Esophagus (tissue), 2 donors: ENCODE data around the gene DUOX2. TPM values are rescaled to one million over a fixed set of nuclear protein-coding genes. Genes with fewer than 3 reads are reported as not detected.

ENCODE experiments used
- H3K27ac ChIP-seq, 2 donors: one replicate each; pipeline ENCODE4 v1.5.1; 2013; ENCODE audit warnings: low read depth in 2 of 2, mild to moderate bottlenecking in 2 of 2, inconsistent platforms in 1 of 2, low read length in 1 of 2, moderate library complexity in 1 of 2
- H3K27me3 ChIP-seq, 2 donors: one replicate each; pipeline ENCODE4 v1.6.1; 2013; ENCODE audit warnings: low read length in 2 of 2, control low read depth in 1 of 2, mild to moderate bottlenecking in 1 of 2; ENCODE audit not compliant: insufficient read depth in 2 of 2, control insufficient read depth in 1 of 2
- H3K36me3 ChIP-seq, 2 donors: one replicate each; pipeline ENCODE4 v1.6.1; 2013; ENCODE audit warnings: low read length in 1 of 2; ENCODE audit not compliant: control insufficient read depth in 2 of 2, insufficient read depth in 2 of 2
- H3K4me1 ChIP-seq, 2 donors: one replicate each; pipeline ENCODE4 v1.6.1; 2013; ENCODE audit warnings: low read length in 1 of 2; ENCODE audit not compliant: control insufficient read depth in 2 of 2, insufficient read depth in 2 of 2
- H3K4me3 ChIP-seq, 2 donors: one replicate each; pipeline ENCODE4 v1.5.1; 2013; ENCODE audit warnings: low read length in 2 of 2, mild to moderate bottlenecking in 2 of 2, low read depth in 1 of 2, moderate library complexity in 1 of 2
- H3K9me3 ChIP-seq, 2 donors: one replicate each; pipeline ENCODE4 v1.6.1; 2013; ENCODE audit warnings: mild to moderate bottlenecking in 2 of 2, low read depth in 1 of 2, low read length in 1 of 2, moderate library complexity in 1 of 2; ENCODE audit not compliant: control insufficient read depth in 2 of 2, insufficient read depth in 1 of 2
- WGBS, 2 donors: extraction: QIAGEN DNeasy Blood & Tissue Kit; methylation state at CpG; one replicate each; pipeline ENCODE4 v1.1.7; 2013; 5-methylcytosine and 5-hydroxymethylcytosine counted together
- polyA plus RNA-seq, 2 donors: library from polyadenylated mRNA; stranded (reverse); fragments of 200-250 nt; gene quantifications; one replicate each; pipeline ENCODE4 v1.2.3, GENCODE V29; 2013
- donor health status: healthy with polysubstance abuse.
- donor health status: Bipolar disorder and iron deficiency.

The DUOX2 gene
- polyA plus RNA-seq, 2 donors = 15.8 to 26.3 TPM

DNA sequence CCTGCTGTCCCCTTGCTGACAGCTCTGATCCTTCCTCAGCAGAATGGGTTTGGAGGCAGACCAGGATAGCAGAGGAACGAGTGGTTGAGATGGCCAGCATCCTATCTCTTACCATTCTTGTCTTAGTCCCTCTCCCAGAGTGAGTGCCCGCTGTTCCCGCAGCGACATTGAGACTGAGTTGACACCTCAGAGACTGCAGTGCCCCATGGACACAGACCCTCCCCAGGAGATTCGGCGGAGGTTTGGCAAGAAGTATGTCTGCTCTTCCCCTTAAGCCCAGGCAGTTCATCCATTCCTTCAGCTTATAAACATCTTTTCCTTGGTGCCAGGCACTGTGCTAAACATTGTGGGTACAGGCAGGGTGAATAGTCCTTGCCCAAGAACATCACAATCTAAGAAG is 37.0 kb upstream of the DUOX2 start:
- Histone ChIP-seq H3K27me3 (no peaks in the 10 kb centered on the region), H3K9me3 (no peaks in the 10 kb centered on the region), H3K4me3 (no peak overlapping the region), H3K4me1 (peaks cover 0 to 30% of the 10 kb centered on the region in 2 donors), H3K36me3 (peaks cover 7 to 54% of the 10 kb centered on the region in 2 donors), H3K27ac (no peak overlapping the region)
- 94% methylated on average over 6 of the region's 6 CpGs for WGBS, 2 donors

GRCh38 chr15:45150481-45150880 is 36.5 kb upstream of the DUOX2 start:
- no peaks in the 10 kb centered on the region for H3K27me3 ChIP-seq
- no peak overlapping the region for H3K27ac ChIP-seq
- WGBS, 2 donors = 84 to 85% methylated on average over 6 of the region's 6 CpGs
- H3K4me3 ChIP-seq = no peak overlapping the region
- H3K36me3 ChIP-seq = peaks cover 7 to 51% of the 10 kb centered on the region in 2 donors
- H3K4me1 ChIP-seq = peaks cover 0 to 27% of the 10 kb centered on the region in 2 donors
- no peaks in the 10 kb centered on the region for H3K9me3 ChIP-seq

GRCh38 chr15:45149060-45149459 is 35.1 kb upstream of the DUOX2 start:
- H3K27me3 ChIP-seq = no peaks in the 10 kb centered on the region
- no peaks in the 10 kb centered on the region for H3K9me3 ChIP-seq
- H3K27ac ChIP-seq = peak overlapping the region in 1 of 2 donors; percentile 77
- WGBS, 2 donors = 49 to 68% methylated on average over 1 of the region's 1 CpG
- peaks cover 0 to 21% of the 10 kb centered on the region in 2 donors for H3K4me1 ChIP-seq
- H3K36me3 ChIP-seq = peaks cover 7 to 50% of the 10 kb centered on the region in 2 donors
- no peak overlapping the region for H3K4me3 ChIP-seq

DNA sequence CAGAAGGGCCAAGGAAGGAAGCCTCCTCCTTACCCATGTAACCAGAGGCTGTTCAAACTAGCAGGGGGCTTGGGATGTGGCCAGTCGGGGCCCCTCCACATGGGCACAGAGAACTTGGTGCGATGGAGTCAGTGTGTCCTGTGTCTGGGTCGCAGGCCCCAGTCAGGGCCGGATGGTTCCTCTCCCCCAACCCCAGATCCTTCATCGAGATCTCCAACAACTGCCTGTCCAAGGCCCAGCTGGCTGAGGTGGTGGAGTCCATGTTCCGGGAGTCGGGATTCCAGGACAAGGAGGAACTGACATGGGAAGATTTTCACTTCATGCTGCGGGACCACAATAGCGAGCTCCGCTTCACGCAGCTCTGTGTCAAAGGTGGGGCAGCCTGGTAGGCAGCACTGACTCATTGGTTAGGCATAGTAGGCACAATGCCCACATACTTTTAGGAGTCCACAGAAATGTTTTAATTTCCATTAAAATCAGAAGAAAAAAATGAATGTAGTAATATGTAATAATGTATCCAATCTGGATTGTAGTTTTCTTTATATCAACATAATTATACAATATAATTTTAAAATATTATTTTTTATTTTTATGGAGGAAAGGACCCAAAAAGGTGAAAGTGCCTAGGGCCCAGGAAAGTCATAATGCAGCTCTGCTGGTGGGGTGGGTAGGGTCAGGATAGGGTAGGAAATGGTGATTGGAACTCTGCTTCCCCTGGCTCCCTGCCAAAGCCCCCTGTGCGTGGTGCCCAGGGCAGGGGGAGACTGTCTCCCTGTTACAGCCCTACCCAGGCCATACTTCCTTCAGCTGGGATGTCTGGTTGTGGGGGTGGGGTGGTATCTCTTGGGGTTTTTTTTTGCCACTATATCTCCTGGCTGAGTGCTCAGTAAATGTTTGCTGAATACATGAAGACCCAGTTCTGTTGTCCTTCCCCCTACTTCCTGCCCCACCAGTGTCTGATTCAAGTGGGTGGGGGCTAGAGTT is 34.4 kb upstream of the DUOX2 start:
- Histone ChIP-seq H3K4me1 (peaks cover 0 to 19% of the 10 kb centered on the region in 2 donors), H3K9me3 (no peaks in the 10 kb centered on the region), H3K36me3 (peaks cover 7 to 51% of the 10 kb centered on the region in 2 donors), H3K27ac (peak overlapping the region; percentile 33 to 77), H3K27me3 (no peaks in the 10 kb centered on the region), H3K4me3 (no peak overlapping the region)
- WGBS, 2 donors = 81% methylated on average over 12 of the region's 12 CpGs

- no peaks in the 10 kb centered on the region for H3K27me3 ChIP-seq
- H3K9me3 ChIP-seq = no peaks in the 10 kb centered on the region
- 94 to 95% methylated on average over 7 of the region's 7 CpGs for WGBS, 2 donors
- H3K27ac ChIP-seq = peak overlapping the region; percentile 33 to 64
- H3K36me3 ChIP-seq = peaks cover 10 to 54% of the 10 kb centered on the region in 2 donors
- H3K4me3 ChIP-seq = no peak overlapping the region
- peaks cover 0 to 19% of the 10 kb centered on the region in 2 donors for H3K4me1 ChIP-seq
Observed at GRCh38 chr15:45147606-45148005, 33.6 kb upstream of the DUOX2 start.

DNA sequence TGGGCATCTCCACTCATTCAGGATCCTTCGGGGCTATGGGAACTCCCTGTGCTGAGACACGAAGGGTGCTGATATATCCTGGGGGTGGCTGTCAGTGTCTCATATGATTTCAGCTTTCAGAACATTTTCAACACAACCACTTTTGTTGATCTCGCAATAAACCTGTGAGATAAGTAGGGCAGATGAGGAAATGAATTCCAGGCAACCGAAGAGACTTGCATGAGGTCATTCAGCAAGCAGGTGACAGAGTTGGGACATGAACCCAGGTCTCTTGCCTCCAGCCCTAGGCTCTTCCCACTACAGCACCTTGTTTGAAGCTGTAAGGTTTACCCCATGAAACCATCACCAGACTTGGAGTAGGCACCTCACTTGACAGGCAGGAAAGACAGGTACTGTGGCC is 32.4 kb upstream of the DUOX2 start:
- no peaks in the 10 kb centered on the region for H3K9me3 ChIP-seq
- H3K27me3 ChIP-seq = no peaks in the 10 kb centered on the region
- 70 to 72% methylated on average over 4 of the region's 4 CpGs for WGBS, 2 donors
- H3K4me1 ChIP-seq = peaks cover 0 to 19% of the 10 kb centered on the region in 2 donors
- peak overlapping the region; percentile 68 to 86 for H3K27ac ChIP-seq
- H3K36me3 ChIP-seq = peaks cover 3 to 51% of the 10 kb centered on the region in 2 donors
- H3K4me3 ChIP-seq = no peak overlapping the region

DNA sequence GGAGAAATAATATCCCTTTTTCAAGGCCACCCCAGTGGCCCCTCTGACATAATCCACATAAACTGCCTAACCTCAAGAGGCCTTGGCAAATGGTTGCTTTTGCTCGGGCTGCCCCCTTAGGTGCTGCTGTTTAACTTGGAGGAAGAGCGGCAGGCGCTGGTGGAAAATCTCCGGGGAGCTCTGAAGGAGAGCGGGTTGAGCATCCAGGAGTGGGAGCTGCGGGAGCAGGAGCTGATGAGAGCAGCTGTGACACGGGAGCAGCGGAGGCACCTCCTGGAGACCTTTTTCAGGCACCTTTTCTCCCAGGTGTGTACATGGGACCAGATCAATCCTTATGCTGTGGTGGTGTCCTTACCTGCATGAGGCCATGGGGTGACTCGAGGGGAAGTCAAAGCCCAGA is 30.8 kb upstream of the DUOX2 start:
- H3K27ac ChIP-seq = no peak overlapping the region
- peaks cover 7 to 50% of the 10 kb centered on the region in 2 donors for H3K36me3 ChIP-seq
- H3K4me3 ChIP-seq = no peak overlapping the region
- no peaks in the 10 kb centered on the region for H3K9me3 ChIP-seq
- peaks cover 0 to 19% of the 10 kb centered on the region in 2 donors for H3K4me1 ChIP-seq
- 81 to 87% methylated on average over 9 of the region's 9 CpGs for WGBS, 2 donors
- H3K27me3 ChIP-seq = no peaks in the 10 kb centered on the region

DNA sequence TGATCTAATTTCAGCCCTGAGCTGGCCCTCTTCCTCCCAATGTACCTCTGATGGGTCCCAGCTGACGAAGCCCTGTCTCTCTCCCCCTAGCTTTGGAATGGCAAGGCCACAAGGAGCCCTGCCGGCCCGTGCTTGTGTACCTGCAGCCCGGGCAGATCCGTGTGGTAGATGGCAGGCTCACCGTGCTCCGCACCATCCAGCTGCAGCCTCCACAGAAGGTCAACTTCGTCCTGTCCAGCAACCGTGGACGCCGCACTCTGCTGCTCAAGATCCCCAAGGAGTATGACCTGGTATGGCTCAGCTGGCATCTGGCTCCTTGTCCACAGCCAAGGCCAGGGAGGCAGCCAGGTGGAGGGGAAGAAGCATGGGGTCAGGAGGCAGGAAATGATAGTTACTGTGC is 30.0 kb upstream of the DUOX2 start:
- 85 to 90% methylated on average over 11 of the region's 11 CpGs for WGBS, 2 donors
- H3K36me3 ChIP-seq = peaks cover 7 to 55% of the 10 kb centered on the region in 2 donors

GRCh38 chr15:45143056-45143455 is 29.1 kb upstream of the DUOX2 start:
- 89 to 93% methylated on average over 7 of the region's 7 CpGs for WGBS, 2 donors
- Histone ChIP-seq H3K36me3 (peaks cover 7 to 58% of the 10 kb centered on the region in 2 donors), H3K27me3 (no peaks in the 10 kb centered on the region), H3K4me1 (peaks cover 0 to 9% of the 10 kb centered on the region in 2 donors), H3K27ac (no peak overlapping the region), H3K4me3 (no peak overlapping the region), H3K9me3 (no peaks in the 10 kb centered on the region)

More for the DNA sequence above, 30.0 kb upstream of the DUOX2 start:
- Histone ChIP-seq H3K4me3 (no peak overlapping the region), H3K4me1 (peaks cover 0 to 15% of the 10 kb centered on the region in 2 donors), H3K9me3 (no peaks in the 10 kb centered on the region), H3K27ac (no peak overlapping the region), H3K27me3 (no peaks in the 10 kb centered on the region)
